ENCODE data around the gene C12orf57. TPM values are rescaled to one million over a fixed set of nuclear protein-coding genes. Genes with fewer than 3 reads are reported as not detected.

The C12orf57 gene
- polyA plus RNA-seq, 2 of the 4 experiments (the other 2 are of a cell fraction): 261 to 466 TPM

- TF ChIP-seq EP300 (IDR thresholded peaks at IDR 0.05) (no peak), ZSCAN20 (CRISPR knock-in tag; IDR thresholded peaks at IDR 0.05) (no peak), HDAC2 (IDR thresholded peaks at IDR 0.05) (no peak), KDM5A (IDR thresholded peaks at IDR 0.05) (no peak)
- 92% methylated on average over 30 of the region's 32 CpGs for WGBS (ENCODE audit: missing lambda C conversion rate)
- peaks cover 39% of the 10 kb centered on the region for H3K4me1 ChIP-seq
- no peak for FAIRE-seq
- no peaks in the 10 kb centered on the region for H3K9me3 ChIP-seq
- no peak overlapping the region for H3K4me2 ChIP-seq
- CTCF ChIA-PET: interaction anchor here (1.0 to 11.2 kb wide), 13 partner anchors 11 to 226 kb away, joined by 3 to 354 read pairs (median 15); partner anchors contain the start of genes C12orf57, PTPN6, RNU7-1 and SPSB2
- POLR2A ChIA-PET: interaction anchor here (1.6 to 9.0 kb wide), 2 partner anchors 18 to 37 kb away, joined by 4 to 174 read pairs; partner anchors contain the start of genes C12orf57 and RNU7-1
- DNase-seq (ENCODE audit: low read depth in 1 of 2, low spot score in 1 of 2): no peak
- no peak for ATAC-seq
- peak overlapping the region; percentile 89 to 99 for H3K27ac ChIP-seq
- no peak overlapping the region for H3K4me3 ChIP-seq
These were observed 19.4 kb downstream of the C12orf57 start for GRCh38 chr12:6963016-6963731.

- Histone ChIP-seq H3K9me3 (no peaks in the 10 kb centered on the region), H3K4me3 (no peak overlapping the region), H3K27ac (peak overlapping the region; percentile 89 to 99; a peak in 4 of 6 replicates), H3K4me1 (peaks cover 46% of the 10 kb centered on the region), H3K4me2 (no peak overlapping the region)
- TF ChIP-seq TP53 (CRISPR knock-in tag; IDR thresholded peaks at IDR 0.05) (no peak), NPAS2 (CRISPR knock-in tag; IDR thresholded peaks at IDR 0.05; ENCODE audit: borderline replicate concordance) (no peak), HOXB5 (CRISPR knock-in tag; IDR thresholded peaks at IDR 0.05) (no peak), NFE2L2 (conservative IDR thresholded peaks at IDR 0.05; ENCODE audit: low read length) (no peak)
- ChIA-PET POLR2A (interaction anchor here (9.0 kb wide), 1 partner anchor 19 kb away, joined by 174 read pairs; the partner anchor contains the start of genes C12orf57 and RNU7-1), CTCF (interaction anchor here (0.7 to 11.2 kb wide), 26 partner anchors 8 to 225 kb away, joined by 3 to 354 read pairs (median 6); partner anchors contain the start of genes C12orf57, C1S, PTPN6 and RNU7-1)
- FAIRE-seq (no peak), ATAC-seq (no peak), DNase-seq (ENCODE audit: low read depth in 1 of 2, low spot score in 1 of 2) (no peak)
- WGBS (ENCODE audit: missing lambda C conversion rate): 86% methylated on average over 13 of the region's 17 CpGs
These were observed 20.1 kb downstream of the C12orf57 start for GRCh38 chr12:6963791-6964413.

GRCh38 chr12:6964605-6965025 lies 20.8 kb downstream of the C12orf57 start:
- DNase-seq (ENCODE audit: low read depth in 1 of 2, low spot score in 1 of 2) (no peak), ATAC-seq (peak in 1 of 2 experiments; percentile 1; a peak in 3 of 6 replicates), FAIRE-seq (no peak)
- POLR2A ChIA-PET: interaction anchor here (0.9 to 9.0 kb wide), 4 partner anchors 20 to 96 kb away, joined by 4 to 174 read pairs (median 6); partner anchors contain the start of genes C12orf57, LPCAT3 and RNU7-1
- peak overlapping the region; percentile 14; the same call in 1 of the 3 replicates for H3K4me2 ChIP-seq
- CTCF ChIA-PET: interaction anchor here (0.5 to 11.2 kb wide), 33 partner anchors 8 to 182 kb away, joined by 3 to 354 read pairs (median 5); partner anchors contain the start of genes C12orf57, C1RL, C1S and PTPN6
- H3K4me3 ChIP-seq: no peak overlapping the region
- no peaks in the 10 kb centered on the region for H3K9me3 ChIP-seq
- WGBS (ENCODE audit: missing lambda C conversion rate): 79% methylated on average over 8 of the region's 8 CpGs
- peak overlapping the region; percentile 50 to 99; a peak in 5 of 6 replicates for H3K27ac ChIP-seq
- peaks cover 51% of the 10 kb centered on the region for H3K4me1 ChIP-seq
- TF ChIP-seq RFX5 (IDR thresholded peaks at IDR 0.05) (no peak), HES2 (IDR thresholded peaks at IDR 0.05) (no peak), ATOH8 (CRISPR knock-in tag; IDR thresholded peaks at IDR 0.05; ENCODE audit: low read depth) (no peak), KDM5A (IDR thresholded peaks at IDR 0.05) (no peak), JUN (IDR thresholded peaks at IDR 0.05) (0 out of 5 replicates have a peak, but pooled peaks of 1 of the 2 experiments have one; percentile 28)

- FAIRE-seq: no peak
- ATAC-seq: peak; percentile 64 to 77
- H3K4me2 ChIP-seq: peak overlapping the region; percentile 14; the same call in 1 of the 3 replicates
- WGBS (ENCODE audit: missing lambda C conversion rate): 21% methylated on average over 12 of the region's 12 CpGs
- DNase-seq (ENCODE audit: low read depth in 1 of 2, low spot score in 1 of 2): peak; percentile 92 to 93
- peaks cover 51% of the 10 kb centered on the region for H3K4me1 ChIP-seq
- H3K27ac ChIP-seq: peak overlapping the region; percentile 50 to 99; a peak in 5 of 6 replicates
- ChIA-PET CTCF (interaction anchor here (0.5 to 11.2 kb wide), 34 partner anchors 7 to 181 kb away, joined by 3 to 354 read pairs (median 4); partner anchors contain the start of genes C12orf57, C1RL, C1S and PTPN6), POLR2A (interaction anchor here (0.9 to 9.0 kb wide), 4 partner anchors 20 to 96 kb away, joined by 4 to 174 read pairs (median 6); partner anchors contain the start of genes C12orf57, LPCAT3 and RNU7-1)
- H3K4me3 ChIP-seq: no peak overlapping the region
- H3K9me3 ChIP-seq: no peaks in the 10 kb centered on the region
- TF ChIP-seq CBX2 (IDR thresholded peaks at IDR 0.05; ENCODE audit: borderline replicate concordance, low read depth) (no peak), CHD4 (IDR thresholded peaks at IDR 0.05; ENCODE audit: borderline replicate concordance) (no peak), TFCP2L1 (CRISPR knock-in tag; IDR thresholded peaks at IDR 0.05) (no peak), BHLHE40 (IDR thresholded peaks at IDR 0.05; ENCODE audit: low read depth, low read length) (no peak), PHF8 (IDR thresholded peaks at IDR 0.05; ENCODE audit: borderline replicate concordance, low read depth) (no peak), HDAC2 (IDR thresholded peaks at IDR 0.05) (no peak), KDM5A (IDR thresholded peaks at IDR 0.05) (no peak), CTCF (IDR thresholded peaks at IDR 0.05) (peak; percentile 89), EHMT2 (IDR thresholded peaks at IDR 0.05; ENCODE audit: low read depth) (no peak), ZC3H11A (IDR thresholded peaks at IDR 0.05) (no peak), GATA3 (IDR thresholded peaks at IDR 0.05; ENCODE audit: borderline replicate concordance) (no peak), EHF (CRISPR knock-in tag; IDR thresholded peaks at IDR 0.05) (no peak), SMC3 (IDR thresholded peaks at IDR 0.05) (peak; percentile 76)
These were observed 21.3 kb downstream of the C12orf57 start for GRCh38 chr12:6965026-6965661.

All from A549 (cell line).